GM21447 (cell line): Measurements from ENCODE around the gene YIPF1.
"Not testable (repeated sequence)": the region's sequence is repeated elsewhere in the genome, so short reads cannot be mapped to it uniquely, and the experiment has no call there.

Experiments used
- ATAC-seq: cut with Tn5 transposase; IDR thresholded peaks from one replicate; pipeline ENCODE4 v1.9.1; 2021; ENCODE audit not compliant: unreplicated experiment

YIPF1 gene

GRCh38 chr1:53895421-53895820, 5.8 kb upstream of the YIPF1 start:
- no peak for ATAC-seq

GRCh38 chr1:53894644-53895043, 5.0 kb upstream of the YIPF1 start:
- ATAC-seq: no peak

GRCh38 chr1:53893999-53894636, 4.5 kb upstream of the YIPF1 start, which contains the start of gene DIO1:
TSS of gene DIO1 (plus strand) at chr1:53894187. CDS start at chr1:53894211, 24 bp downstream.
- no peak for ATAC-seq

- no peak for ATAC-seq
Measured at GRCh38 chr1:53892911-53893310, 3.3 kb upstream of the YIPF1 start.

- no peak for ATAC-seq
Measured at GRCh38 chr1:53891678-53892077, 2.1 kb upstream of the YIPF1 start.

GRCh38 chr1:53891018-53891417, 1.4 kb upstream of the YIPF1 start:
- no peak for ATAC-seq

GRCh38 chr1:53890522-53890941, 935 bp upstream of the YIPF1 start:
- ATAC-seq: no peak

GRCh38 chr1:53888681-53889080, 916 bp downstream of the YIPF1 start:
- ATAC-seq: no peak

GRCh38 chr1:53883600-53883999, 6.0 kb downstream of the YIPF1 start:
- ATAC-seq: not testable (repeated sequence)

- not testable (repeated sequence) for ATAC-seq
Measured at GRCh38 chr1:53881853-53882252, 7.7 kb downstream of the YIPF1 start.

- ATAC-seq: no peak
Measured at GRCh38 chr1:53878492-53879105, 11.0 kb downstream of the YIPF1 start.

- not testable (repeated sequence) for ATAC-seq
Measured at GRCh38 chr1:53875150-53875549, 14.4 kb downstream of the YIPF1 start.

GRCh38 chr1:53871773-53872484, 17.7 kb downstream of the YIPF1 start:
- ATAC-seq: no peak

GRCh38 chr1:53871221-53871620, 18.4 kb downstream of the YIPF1 start:
- no peak for ATAC-seq

- no peak for ATAC-seq
Measured at GRCh38 chr1:53869454-53870117, 20.0 kb downstream of the YIPF1 start.

GRCh38 chr1:53868565-53868964, 21.0 kb downstream of the YIPF1 start:
- ATAC-seq: no peak

- no peak for ATAC-seq
Measured at GRCh38 chr1:53862507-53862906, 27.1 kb downstream of the YIPF1 start.

GRCh38 chr1:53860967-53861411, 28.6 kb downstream of the YIPF1 start:
- no peak for ATAC-seq

- no peak for ATAC-seq
Measured at GRCh38 chr1:53851571-53852285, 37.9 kb downstream of the YIPF1 start.

- ATAC-seq: no peak
Measured at GRCh38 chr1:53850082-53850673, 39.4 kb downstream of the YIPF1 start.
